ENCODE measurements around the gene NELFCD. TPM values are rescaled to one million over a fixed set of nuclear protein-coding genes. Genes with fewer than 3 reads are reported as not detected.
"Not testable (repeated sequence)": the region's sequence is repeated elsewhere in the genome, so short reads cannot be mapped to it uniquely, and the experiment has no call there.

NELFCD gene
- total and polyA plus RNA-seq, 2 donors (not counting 1 experiment from before 2014, with no cell fraction given), result 46.9 to 78.8 TPM

DNA sequence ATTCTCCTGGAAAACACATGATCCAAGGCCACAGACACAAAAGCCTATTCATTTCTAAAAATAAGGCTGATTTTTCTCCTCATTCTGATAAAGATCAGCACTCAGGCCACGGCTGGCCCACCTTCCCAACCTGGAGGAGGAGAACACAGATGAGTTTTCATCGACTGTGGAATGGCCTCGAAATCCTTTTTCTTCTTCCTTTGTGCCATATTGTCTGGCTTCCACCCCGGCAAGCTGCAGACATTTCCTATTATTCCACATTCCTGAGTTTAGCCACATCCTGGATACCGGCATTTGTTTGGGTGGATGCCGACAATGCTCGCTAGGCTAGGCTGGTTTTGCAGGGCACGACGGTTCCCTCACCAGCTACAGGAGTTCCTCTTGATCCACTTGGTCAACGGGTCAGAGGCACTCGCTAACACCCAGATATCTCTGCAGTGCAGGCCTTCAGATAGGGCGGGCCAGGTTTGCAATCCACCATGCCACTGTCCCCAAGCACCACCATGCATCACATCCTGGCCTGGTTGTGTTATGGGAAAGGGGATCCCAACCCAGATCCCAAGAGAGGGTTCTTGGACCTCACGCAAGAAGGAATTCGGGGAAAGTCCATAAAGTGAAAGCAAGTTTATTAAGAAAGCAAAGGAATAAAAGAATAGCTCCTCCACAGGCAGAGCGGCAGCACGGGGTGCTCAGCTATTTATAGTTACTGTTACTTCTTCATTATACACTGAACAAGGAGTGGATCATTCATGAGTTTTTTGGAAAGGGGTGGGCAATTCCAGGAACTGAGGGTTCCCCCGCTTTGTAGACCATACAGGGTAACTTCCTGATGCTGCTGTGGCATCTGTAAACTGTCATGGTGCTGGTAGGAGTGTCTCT lies 30.2 kb downstream of the NELFCD start:
- TF ChIP-seq CTCF (conservative IDR thresholded peaks at IDR 0.05 in 1 of 2, IDR thresholded peaks at IDR 0.05 in 1 of 2; ENCODE audit: low read depth in 1 of 2, low read length in 2 of 2), result no peak
- DNase-seq (ENCODE audit: low read depth in 2 of 2), result peak; percentile 64 to 94
- Histone ChIP-seq H3K9ac (ENCODE audit: insufficient read depth, low read length) (no peak overlapping the region), H3K27me3 (ENCODE audit: control insufficient read depth, insufficient read depth, low read length) (no peaks in the 10 kb centered on the region), H3K4me2 (ENCODE audit: extremely low read depth, insufficient read depth, low read length) (peak overlapping the region; percentile 66), H3K9me3 (ENCODE audit: control insufficient read depth, insufficient read depth, low read depth, low read length) (no peaks in the 10 kb centered on the region), H3K4me3 (replicated peaks in 1 of 4; ENCODE audit: control extremely low read depth in 1 of 4, insufficient read depth in 1 of 4, low read depth in 3 of 4, low read length in 4 of 4) (no peak overlapping the region), H3K79me2 (ENCODE audit: control insufficient read depth, insufficient read depth, low read length) (peaks cover 5% of the 10 kb centered on the region), H4K20me1 (ENCODE audit: control insufficient read depth, extremely low read depth, insufficient read depth, low read length) (no peaks in the 10 kb centered on the region), H3K27ac (ENCODE audit: insufficient read depth, low read length) (peak overlapping the region; percentile 67), H3K4me1 (ENCODE audit: control insufficient read depth, extremely low read depth, insufficient read depth, low read length) (peaks cover 11% of the 10 kb centered on the region), H3K36me3 (ENCODE audit: control insufficient read depth, insufficient read depth, low read length) (no peaks in the 10 kb centered on the region), H2AFZ (ENCODE audit: low read length) (peak overlapping the region; percentile 29)

DNA sequence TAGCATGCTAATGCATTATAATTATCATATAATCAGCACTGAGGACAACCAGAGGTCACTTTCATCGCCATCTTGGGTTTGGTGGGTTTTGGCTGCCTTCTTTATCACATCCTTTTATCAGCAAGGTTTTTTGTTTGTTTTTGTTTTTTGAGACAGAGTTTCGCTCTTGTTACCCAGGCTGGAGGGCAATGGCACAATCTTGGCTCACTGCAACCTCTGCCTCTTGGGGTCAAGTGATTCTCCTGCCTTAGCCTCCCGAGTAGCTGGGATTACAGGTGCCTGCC lies 30.8 kb downstream of the NELFCD start:
- H4K20me1 ChIP-seq (ENCODE audit: control insufficient read depth, extremely low read depth, insufficient read depth, low read length); H3K27ac ChIP-seq (ENCODE audit: insufficient read depth, low read length); H3K79me2 ChIP-seq (ENCODE audit: control insufficient read depth, insufficient read depth, low read length); DNase-seq (ENCODE audit: low read depth in 2 of 2); H3K4me3 ChIP-seq (replicated peaks in 1 of 4; ENCODE audit: control extremely low read depth in 1 of 4, insufficient read depth in 1 of 4, low read depth in 3 of 4, low read length in 4 of 4); H3K4me2 ChIP-seq (ENCODE audit: extremely low read depth, insufficient read depth, low read length); H3K9me3 ChIP-seq (ENCODE audit: control insufficient read depth, insufficient read depth, low read depth, low read length); H2AFZ ChIP-seq (ENCODE audit: low read length); H3K9ac ChIP-seq (ENCODE audit: insufficient read depth, low read length); H3K27me3 ChIP-seq (ENCODE audit: control insufficient read depth, insufficient read depth, low read length); H3K36me3 ChIP-seq (ENCODE audit: control insufficient read depth, insufficient read depth, low read length): not testable (repeated sequence)
- peaks cover 11% of the 10 kb centered on the region for H3K4me1 ChIP-seq (ENCODE audit: control insufficient read depth, extremely low read depth, insufficient read depth, low read length)

- Histone ChIP-seq H2AFZ (ENCODE audit: low read length) (no peak overlapping the region), H3K4me2 (ENCODE audit: extremely low read depth, insufficient read depth, low read length) (no peak overlapping the region), H3K79me2 (ENCODE audit: control insufficient read depth, insufficient read depth, low read length) (no peaks in the 10 kb centered on the region), H3K4me3 (replicated peaks in 1 of 4; ENCODE audit: control extremely low read depth in 1 of 4, insufficient read depth in 1 of 4, low read depth in 3 of 4, low read length in 4 of 4) (no peak overlapping the region), H3K9ac (ENCODE audit: insufficient read depth, low read length) (no peak overlapping the region), H3K36me3 (ENCODE audit: control insufficient read depth, insufficient read depth, low read length) (no peaks in the 10 kb centered on the region), H3K4me1 (ENCODE audit: control insufficient read depth, extremely low read depth, insufficient read depth, low read length) (peaks cover 11% of the 10 kb centered on the region), H3K27ac (ENCODE audit: insufficient read depth, low read length) (no peak overlapping the region), H4K20me1 (ENCODE audit: control insufficient read depth, extremely low read depth, insufficient read depth, low read length) (no peaks in the 10 kb centered on the region), H3K27me3 (ENCODE audit: control insufficient read depth, insufficient read depth, low read length) (no peaks in the 10 kb centered on the region), H3K9me3 (ENCODE audit: control insufficient read depth, insufficient read depth, low read depth, low read length) (no peaks in the 10 kb centered on the region)
- no peak for DNase-seq (ENCODE audit: low read depth in 2 of 2)
- TF ChIP-seq EZH2 (IDR thresholded peaks at IDR 0.05; ENCODE audit: low read length, missing control alignments) (no peak), CTCF (conservative IDR thresholded peaks at IDR 0.05 in 1 of 2, IDR thresholded peaks at IDR 0.05 in 1 of 2; ENCODE audit: low read depth in 1 of 2, low read length in 2 of 2) (no peak)
Observed at GRCh38 chr20:59013031-59013951, 32.2 kb downstream of the NELFCD start.

All from fibroblast of lung (primary cell).